PFSK-1 (cell line): Measurements from ENCODE around the gene TMEM200B.

Experiments
- FOXP2 ChIP-seq: optimal IDR thresholded peaks from 2 replicates; pipeline ENCODE3; 2011; ENCODE audit warnings: borderline replicate concordance, control low read depth, inconsistent platforms; ENCODE audit not compliant: insufficient read depth; ENCODE audit errors: extremely low read length, extremely low read depth
- POLR2AphosphoS5 ChIP-seq: IDR thresholded peaks from 2 replicates; pipeline ENCODE4 v1.6.1; 2012; ENCODE audit warnings: low read depth, mild to moderate bottlenecking, control low read depth, low read length, moderate library complexity
- REST ChIP-seq, 2 experiments: IDR thresholded peaks; 2 replicates each; pipeline versions ENCODE4 v1.6.1 to v1.8.0; 2011 to 2012; ENCODE audit warnings: low read depth in 2 of 2, low read length in 2 of 2, control low read depth in 1 of 2, inconsistent platforms in 1 of 2, mild to moderate bottlenecking in 1 of 2, moderate library complexity in 1 of 2; ENCODE audit not compliant: insufficient read depth in 1 of 2
- SIN3A ChIP-seq: IDR thresholded peaks from 2 replicates; pipeline ENCODE4 v1.6.1; 2012; ENCODE audit warnings: mild to moderate bottlenecking, low read length, moderate library complexity, borderline replicate concordance; ENCODE audit not compliant: insufficient read depth
- TAF1 ChIP-seq: IDR thresholded peaks from 2 replicates; pipeline ENCODE4 v1.6.1; 2012; ENCODE audit warnings: low read length, control low read depth, borderline replicate concordance; ENCODE audit not compliant: insufficient read depth

Gene TMEM200B

GRCh38 chr1:29112705-29113412 lies 10.8 kb downstream of the TMEM200B start:
- no peak for TF ChIP-seq REST (IDR thresholded peaks at IDR 0.05; ENCODE audit: insufficient read depth in 1 of 2, low read depth in 2 of 2, low read length in 2 of 2)
- no peak for TF ChIP-seq FOXP2
- TF ChIP-seq POLR2AphosphoS5 = no peak
- TF ChIP-seq SIN3A = no peak
- no peak for TF ChIP-seq TAF1

- TF ChIP-seq POLR2AphosphoS5 (no peak), TAF1 (no peak), FOXP2 (no peak), SIN3A (no peak), REST (IDR thresholded peaks at IDR 0.05; ENCODE audit: insufficient read depth in 1 of 2, low read depth in 2 of 2, low read length in 2 of 2) (no peak)
Measured at GRCh38 chr1:29105822-29106221, 17.9 kb downstream of the TMEM200B start.

GRCh38 chr1:29100487-29100886 lies 23.2 kb downstream of the TMEM200B start:
- no peak for TF ChIP-seq FOXP2
- no peak for TF ChIP-seq REST (IDR thresholded peaks at IDR 0.05; ENCODE audit: insufficient read depth in 1 of 2, low read depth in 2 of 2, low read length in 2 of 2)
- TF ChIP-seq POLR2AphosphoS5 = no peak
- TF ChIP-seq TAF1 = no peak
- TF ChIP-seq SIN3A = no peak

GRCh38 chr1:29099286-29099685 lies 24.4 kb downstream of the TMEM200B start:
- TF ChIP-seq TAF1 (no peak), REST (IDR thresholded peaks at IDR 0.05; ENCODE audit: insufficient read depth in 1 of 2, low read depth in 2 of 2, low read length in 2 of 2) (no peak), POLR2AphosphoS5 (no peak), SIN3A (no peak), FOXP2 (no peak)
